Measurements from ENCODE around the gene ARHGDIA. TPM values are rescaled to one million over a fixed set of nuclear protein-coding genes. Genes with fewer than 3 reads are reported as not detected.
A peak's percentile ranks its signal among the peaks of the same experiment; 100 is the strongest.

The ARHGDIA gene
- total RNA-seq, 4 donors from 2014 or later = 31.2 to 350 (median 55.1) TPM

DNA sequence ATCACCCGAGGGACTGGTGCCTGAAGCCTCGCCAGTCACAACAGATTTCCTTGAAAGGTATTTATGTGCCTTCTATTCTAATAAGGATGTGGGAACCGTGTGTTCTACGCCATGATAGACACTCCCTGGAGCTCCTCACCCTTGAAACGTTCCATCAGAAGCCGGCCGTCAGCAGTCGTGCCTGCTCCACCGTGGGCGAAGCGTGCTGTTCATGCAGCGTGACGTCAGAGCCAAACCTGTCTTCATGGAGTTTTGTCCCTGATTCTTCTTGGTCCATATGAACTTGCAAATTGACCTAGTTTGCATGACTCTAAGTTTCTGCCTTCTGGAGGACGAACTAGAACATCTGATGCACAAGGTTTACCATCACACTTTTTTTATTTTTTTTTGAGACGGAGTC lies 31.8 kb downstream of the ARHGDIA start:
- Histone ChIP-seq H3K4me1 (no peaks in the 10 kb centered on the region), H3K27ac (no peak overlapping the region), H3K4me3 (no peak overlapping the region), H3K9me3 (no peaks in the 10 kb centered on the region), H3K36me3 (no peaks in the 10 kb centered on the region), H3K27me3 (no peaks in the 10 kb centered on the region)
- no peak for TF ChIP-seq POLR2A (IDR thresholded peaks at IDR 0.05)
- TF ChIP-seq, protein P1, sequence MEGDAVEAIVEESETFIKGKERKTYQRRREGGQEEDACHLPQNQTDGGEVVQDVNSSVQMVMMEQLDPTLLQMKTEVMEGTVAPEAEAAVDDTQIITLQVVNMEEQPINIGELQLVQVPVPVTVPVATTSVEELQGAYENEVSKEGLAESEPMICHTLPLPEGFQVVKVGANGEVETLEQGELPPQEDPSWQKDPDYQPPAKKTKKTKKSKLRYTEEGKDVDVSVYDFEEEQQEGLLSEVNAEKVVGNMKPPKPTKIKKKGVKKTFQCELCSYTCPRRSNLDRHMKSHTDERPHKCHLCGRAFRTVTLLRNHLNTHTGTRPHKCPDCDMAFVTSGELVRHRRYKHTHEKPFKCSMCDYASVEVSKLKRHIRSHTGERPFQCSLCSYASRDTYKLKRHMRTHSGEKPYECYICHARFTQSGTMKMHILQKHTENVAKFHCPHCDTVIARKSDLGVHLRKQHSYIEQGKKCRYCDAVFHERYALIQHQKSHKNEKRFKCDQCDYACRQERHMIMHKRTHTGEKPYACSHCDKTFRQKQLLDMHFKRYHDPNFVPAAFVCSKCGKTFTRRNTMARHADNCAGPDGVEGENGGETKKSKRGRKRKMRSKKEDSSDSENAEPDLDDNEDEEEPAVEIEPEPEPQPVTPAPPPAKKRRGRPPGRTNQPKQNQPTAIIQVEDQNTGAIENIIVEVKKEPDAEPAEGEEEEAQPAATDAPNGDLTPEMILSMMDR (IDR thresholded peaks at IDR 0.05) = no peak
- intact Hi-C loops (cut with DNase I; ENCODE audit: low total_unique reads) = no loop called here
- DNase-seq = no peak

DNA sequence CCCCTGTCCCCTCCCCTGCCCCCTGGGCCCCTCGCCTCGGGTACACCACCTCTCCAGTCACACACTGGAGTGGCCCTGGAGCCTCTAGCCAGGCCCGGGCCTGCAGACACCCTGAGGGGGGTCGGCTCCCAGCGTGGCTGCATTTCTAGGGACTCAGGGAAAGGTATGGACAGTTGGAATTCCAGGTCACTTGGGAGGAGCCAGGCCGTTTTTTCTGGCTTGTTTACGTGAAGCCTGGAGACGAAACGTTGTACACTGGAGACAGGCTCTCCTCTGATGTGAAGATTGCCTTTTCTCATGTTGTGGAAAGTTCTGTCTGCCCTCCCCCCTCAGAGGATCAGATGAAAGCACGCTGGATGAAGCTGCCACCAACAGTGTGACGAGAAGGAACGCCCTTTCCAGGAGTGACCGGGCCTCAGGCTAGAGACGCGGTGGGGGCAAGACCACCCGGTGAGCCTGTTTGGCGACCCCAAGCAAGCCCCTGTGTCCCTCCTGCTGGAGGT lies 32.3 kb downstream of the ARHGDIA start:
- Histone ChIP-seq H3K36me3 (no peaks in the 10 kb centered on the region), H3K27ac (no peak overlapping the region), H3K4me3 (no peak overlapping the region), H3K4me1 (no peaks in the 10 kb centered on the region), H3K9me3 (no peaks in the 10 kb centered on the region), H3K27me3 (no peaks in the 10 kb centered on the region)
- no peak for DNase-seq
- intact Hi-C loops (cut with DNase I; ENCODE audit: low total_unique reads) = no loop called here
- no peak for TF ChIP-seq POLR2A (IDR thresholded peaks at IDR 0.05)
- TF ChIP-seq, protein P1 (IDR thresholded peaks at IDR 0.05) = no peak

DNA sequence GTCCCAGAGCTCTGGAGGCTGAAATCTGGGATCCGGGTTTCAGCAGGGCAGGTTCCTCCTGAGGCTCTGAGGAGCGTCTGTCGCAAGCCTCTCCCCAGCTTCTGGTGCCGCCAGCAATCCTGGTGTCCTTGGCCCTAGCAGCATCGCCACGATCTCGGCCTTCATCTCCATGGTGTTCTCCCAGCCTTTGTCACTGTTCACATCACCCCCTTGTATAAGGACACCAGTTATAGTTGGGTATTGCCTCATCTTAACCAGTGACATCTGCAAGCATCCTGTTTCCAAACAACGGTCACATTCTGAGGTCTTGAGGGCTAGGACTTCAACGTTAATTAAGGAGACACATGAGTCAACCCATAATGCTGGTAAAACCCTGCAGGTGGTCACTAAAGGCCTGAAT lies 33.5 kb downstream of the ARHGDIA start:
- intact Hi-C loops (cut with DNase I; ENCODE audit: low total_unique reads) = no loop called here
- TF ChIP-seq, protein P1 (IDR thresholded peaks at IDR 0.05) = no peak
- TF ChIP-seq POLR2A (IDR thresholded peaks at IDR 0.05) = no peak
- no peak overlapping the region for H3K4me3 ChIP-seq
- no peaks in the 10 kb centered on the region for H3K27me3 ChIP-seq
- H3K4me1 ChIP-seq = no peaks in the 10 kb centered on the region
- no peak for DNase-seq
- H3K36me3 ChIP-seq = no peaks in the 10 kb centered on the region
- no peak overlapping the region for H3K27ac ChIP-seq
- H3K9me3 ChIP-seq = no peaks in the 10 kb centered on the region

DNA sequence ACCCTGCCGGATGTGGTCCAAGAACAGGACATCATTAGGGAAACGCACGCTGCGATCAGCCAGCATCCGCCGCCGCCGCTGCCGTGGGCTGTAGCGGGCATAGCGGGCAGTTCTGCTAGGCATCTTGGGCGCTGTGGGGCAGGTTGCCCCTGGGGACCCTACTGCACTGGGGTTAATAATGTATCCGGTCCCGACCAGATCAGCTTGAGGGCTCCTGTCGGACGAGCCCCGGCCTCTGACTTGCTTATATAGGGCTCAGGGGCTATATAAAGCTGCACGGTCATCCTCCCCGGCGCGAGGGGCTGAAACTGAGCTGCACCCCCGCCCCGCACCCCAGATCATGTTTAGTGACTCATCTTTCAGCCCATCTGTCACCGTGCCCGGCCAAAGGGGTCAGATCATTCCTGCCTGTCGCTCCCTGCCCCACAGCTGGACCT lies 36.3 kb downstream of the ARHGDIA start, which contains the start of gene PPP1R27:
Gene PPP1R27, minus strand, starts transcription at position 220 of the 437 bp plus-strand sequence. Its CDS starts 97 bp downstream, at position 123.
- TF ChIP-seq, protein P1 (IDR thresholded peaks at IDR 0.05) = no peak
- TF ChIP-seq POLR2A (IDR thresholded peaks at IDR 0.05) = no peak
- Histone ChIP-seq H3K4me3 (peak within 1 kb of the TSS in 1 of 2 donors; percentile 58), H3K4me1 (peaks cover 0 to 4% of the 10 kb centered on the region in 2 donors), H3K9me3 (no peaks in the 10 kb centered on the region), H3K27me3 (no peaks in the 10 kb centered on the region), H3K36me3 (no peaks in the 10 kb centered on the region), H3K27ac (peak within 1 kb of the TSS in 1 of 2 donors; percentile 83)
- no peak for DNase-seq
- intact Hi-C loops (cut with DNase I; ENCODE audit: low total_unique reads) = no loop called here

DNA sequence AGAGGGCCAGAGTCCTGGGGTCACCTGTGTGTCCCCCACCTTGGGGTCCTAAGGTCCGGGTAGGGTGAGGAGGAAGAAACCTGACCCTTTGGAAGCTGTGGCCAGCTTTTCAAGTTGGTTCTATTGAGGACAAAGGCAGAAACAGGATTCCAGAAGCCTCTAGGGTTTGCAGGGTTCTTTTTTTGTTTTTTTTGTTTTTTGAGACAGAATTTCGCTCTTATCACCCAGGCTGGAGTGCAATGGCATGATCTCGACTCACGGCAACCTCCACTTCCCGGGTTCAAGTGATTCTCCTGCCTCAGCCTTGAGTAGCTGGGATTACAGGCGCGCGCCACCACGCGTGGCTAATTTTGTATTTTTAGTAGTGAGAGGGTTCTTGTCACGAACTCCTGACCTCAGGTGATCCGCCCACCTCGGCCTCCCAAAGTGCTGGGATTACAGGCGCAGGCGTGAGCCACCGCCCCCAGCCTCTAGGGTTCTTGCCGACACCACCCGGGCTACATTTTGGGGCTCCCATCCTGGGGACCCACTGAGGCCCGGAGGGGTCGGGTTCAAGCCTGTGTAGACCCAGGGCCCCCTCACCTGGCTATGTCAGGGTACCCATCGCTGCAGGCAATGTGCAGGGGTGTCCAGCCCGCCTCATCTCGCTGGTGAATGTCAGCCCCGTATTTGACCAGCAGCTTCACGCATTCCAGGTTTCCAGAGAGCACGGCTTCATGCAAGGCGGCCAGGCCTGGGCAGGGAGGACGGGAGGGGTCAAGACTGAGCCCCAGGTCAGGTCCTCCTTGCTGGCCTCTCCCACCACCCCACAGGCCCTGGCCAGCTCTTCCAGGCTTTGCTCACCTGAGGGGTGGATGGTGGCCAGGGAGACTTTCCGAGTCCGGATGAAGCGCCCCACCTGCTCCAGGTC lies 37.0 kb downstream of the ARHGDIA start:
- intact Hi-C loops (cut with DNase I; ENCODE audit: low total_unique reads) = no loop called here
- no peaks in the 10 kb centered on the region for H3K9me3 ChIP-seq
- H3K27ac ChIP-seq = peak overlapping the region; percentile 80 to 83
- no peak for DNase-seq
- TF ChIP-seq POLR2A (IDR thresholded peaks at IDR 0.05) = no peak
- TF ChIP-seq, protein P1 (IDR thresholded peaks at IDR 0.05) = no peak
- H3K36me3 ChIP-seq = no peaks in the 10 kb centered on the region
- no peaks in the 10 kb centered on the region for H3K27me3 ChIP-seq
- peak overlapping the region; percentile 58 for H3K4me3 ChIP-seq
- peaks cover 0 to 4% of the 10 kb centered on the region in 2 donors for H3K4me1 ChIP-seq
